ENCODE data around the gene RNFT1.
"Not testable (repeated sequence)": the region's sequence is repeated elsewhere in the genome, so short reads cannot be mapped to it uniquely, and the experiment has no call there.

The RNFT1 gene

GRCh38 chr17:59964482-59965328 lies at the start of gene RNFT1:
RNFT1 (minus strand) TSS chr17:59964740; CDS start chr17:59964663, 77 bp downstream.
- peak; percentile 58 for DNase-seq

- not testable (repeated sequence) for DNase-seq
These were observed 44.8 kb upstream of the RNFT1 start for GRCh38 chr17:60009326-60009725.

GRCh38 chr17:60008377-60008776 lies 43.8 kb upstream of the RNFT1 start:
- DNase-seq, result not testable (repeated sequence)

- DNase-seq, result no peak
These were observed 41.6 kb upstream of the RNFT1 start for GRCh38 chr17:60006160-60006559.

- not testable (repeated sequence) for DNase-seq
These were observed 40.0 kb upstream of the RNFT1 start for GRCh38 chr17:60004561-60004960.

GRCh38 chr17:60002405-60002804 lies 37.9 kb upstream of the RNFT1 start:
- DNase-seq, result not testable (repeated sequence)

GRCh38 chr17:59996608-59997007 lies 32.1 kb upstream of the RNFT1 start:
- not testable (repeated sequence) for DNase-seq

- not testable (repeated sequence) for DNase-seq
These were observed 10.6 kb upstream of the RNFT1 start for GRCh38 chr17:59975166-59975565.

- not testable (repeated sequence) for DNase-seq
These were observed 8.9 kb upstream of the RNFT1 start for GRCh38 chr17:59973483-59973882.

GRCh38 chr17:59972778-59973177 lies 8.2 kb upstream of the RNFT1 start:
- DNase-seq, result no peak

- not testable (repeated sequence) for DNase-seq
These were observed 7.2 kb upstream of the RNFT1 start for GRCh38 chr17:59971771-59972170.

GRCh38 chr17:59963738-59964481 lies 630 bp downstream of the RNFT1 start:
- no peak for DNase-seq

- DNase-seq, result no peak
These were observed 1.7 kb downstream of the RNFT1 start for GRCh38 chr17:59962739-59963318.

GRCh38 chr17:59959574-59959973 lies 5.0 kb downstream of the RNFT1 start:
- DNase-seq, result not testable (repeated sequence)

- DNase-seq, result no peak
These were observed 9.7 kb downstream of the RNFT1 start for GRCh38 chr17:59954856-59955255.

GRCh38 chr17:59950049-59950448 lies 14.5 kb downstream of the RNFT1 start:
- DNase-seq, result no peak

- DNase-seq, result not testable (repeated sequence)
These were observed 17.2 kb downstream of the RNFT1 start for GRCh38 chr17:59947310-59947709.

GRCh38 chr17:59946433-59946832 lies 18.1 kb downstream of the RNFT1 start:
- DNase-seq, result not testable (repeated sequence)

GRCh38 chr17:59941131-59941530 lies 23.4 kb downstream of the RNFT1 start:
- no peak for DNase-seq

GRCh38 chr17:59940697-59941096 lies 23.8 kb downstream of the RNFT1 start:
- not testable (repeated sequence) for DNase-seq

GRCh38 chr17:59933317-59933716 lies 31.2 kb downstream of the RNFT1 start:
- not testable (repeated sequence) for DNase-seq

GRCh38 chr17:59930768-59931167 lies 33.8 kb downstream of the RNFT1 start:
- DNase-seq, result not testable (repeated sequence)

- not testable (repeated sequence) for DNase-seq
These were observed 34.4 kb downstream of the RNFT1 start for GRCh38 chr17:59930121-59930520.
